GM12873 (cell line): Measurements from ENCODE around the gene MBTD1.

Experiments used
- CTCF ChIP-seq: IDR thresholded peaks from 2 replicates; pipeline ENCODE4 v1.5.1; 2012; ENCODE audit warnings: low read depth, mild to moderate bottlenecking, moderate library complexity, low read length, control low read depth; ENCODE audit not compliant: insufficient read depth; ENCODE audit errors: missing control alignments

Gene MBTD1

GRCh38 chr17:51149163-51149562 lies 110.7 kb downstream of the MBTD1 start:
- no peak for TF ChIP-seq CTCF

GRCh38 chr17:51147650-51148049 lies 112.2 kb downstream of the MBTD1 start:
- TF ChIP-seq CTCF, result no peak

- TF ChIP-seq CTCF, result no peak
These were observed 115.4 kb downstream of the MBTD1 start for GRCh38 chr17:51144266-51145022.

- TF ChIP-seq CTCF, result no peak
These were observed 117.3 kb downstream of the MBTD1 start for GRCh38 chr17:51142597-51142996.

- TF ChIP-seq CTCF, result no peak
These were observed 123.9 kb downstream of the MBTD1 start for GRCh38 chr17:51135956-51136355.

GRCh38 chr17:51133365-51133764 lies 126.5 kb downstream of the MBTD1 start:
- TF ChIP-seq CTCF, result no peak

- no peak for TF ChIP-seq CTCF
These were observed 126.9 kb downstream of the MBTD1 start for GRCh38 chr17:51132964-51133319.

GRCh38 chr17:51128076-51128475 lies 131.8 kb downstream of the MBTD1 start:
- TF ChIP-seq CTCF, result no peak
